ENCODE measurements around the gene KASH5.

The KASH5 gene

DNA sequence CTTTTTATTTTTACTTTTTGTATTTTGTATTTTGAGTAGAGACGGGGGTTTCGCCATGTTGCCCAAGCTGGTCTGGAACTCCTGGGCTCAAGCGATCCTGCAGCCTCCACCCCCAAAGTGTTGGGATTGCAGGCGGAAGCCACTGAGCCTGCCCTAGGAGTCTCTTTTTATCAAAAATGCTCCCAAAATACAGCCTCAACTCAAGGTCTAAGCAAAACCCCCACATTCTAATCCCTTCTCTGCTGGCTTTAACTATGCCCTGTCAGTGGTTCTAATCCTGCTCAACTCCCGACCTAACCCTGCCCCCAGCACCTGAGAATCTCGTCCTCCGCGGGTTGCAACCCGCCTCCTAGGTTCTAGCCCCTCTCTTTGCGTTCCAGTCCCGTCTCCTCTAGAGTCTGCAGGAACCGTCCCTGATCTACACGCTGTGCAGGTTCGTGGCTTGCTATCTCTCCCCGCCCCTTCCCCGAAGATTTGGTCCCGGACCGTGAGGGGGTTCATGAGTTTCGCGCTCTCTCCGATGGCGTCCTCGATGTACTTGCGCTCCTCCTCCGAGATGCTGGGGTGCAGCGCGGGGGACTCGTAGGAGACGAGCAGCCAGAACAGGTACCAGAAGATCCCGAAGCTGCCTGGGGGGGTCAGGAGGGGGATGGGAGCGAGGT is 45.3 kb downstream of the KASH5 start:
- TF ChIP-seq, protein P1, sequence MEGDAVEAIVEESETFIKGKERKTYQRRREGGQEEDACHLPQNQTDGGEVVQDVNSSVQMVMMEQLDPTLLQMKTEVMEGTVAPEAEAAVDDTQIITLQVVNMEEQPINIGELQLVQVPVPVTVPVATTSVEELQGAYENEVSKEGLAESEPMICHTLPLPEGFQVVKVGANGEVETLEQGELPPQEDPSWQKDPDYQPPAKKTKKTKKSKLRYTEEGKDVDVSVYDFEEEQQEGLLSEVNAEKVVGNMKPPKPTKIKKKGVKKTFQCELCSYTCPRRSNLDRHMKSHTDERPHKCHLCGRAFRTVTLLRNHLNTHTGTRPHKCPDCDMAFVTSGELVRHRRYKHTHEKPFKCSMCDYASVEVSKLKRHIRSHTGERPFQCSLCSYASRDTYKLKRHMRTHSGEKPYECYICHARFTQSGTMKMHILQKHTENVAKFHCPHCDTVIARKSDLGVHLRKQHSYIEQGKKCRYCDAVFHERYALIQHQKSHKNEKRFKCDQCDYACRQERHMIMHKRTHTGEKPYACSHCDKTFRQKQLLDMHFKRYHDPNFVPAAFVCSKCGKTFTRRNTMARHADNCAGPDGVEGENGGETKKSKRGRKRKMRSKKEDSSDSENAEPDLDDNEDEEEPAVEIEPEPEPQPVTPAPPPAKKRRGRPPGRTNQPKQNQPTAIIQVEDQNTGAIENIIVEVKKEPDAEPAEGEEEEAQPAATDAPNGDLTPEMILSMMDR (IDR thresholded peaks at IDR 0.05; ENCODE audit: insufficient read depth, low read depth, low read length, missing control alignments): no peak
- DNase-seq (ENCODE audit: low read depth): no peak
- no peak overlapping the region for H3K4me3 ChIP-seq (ENCODE audit: low read length)

DNA sequence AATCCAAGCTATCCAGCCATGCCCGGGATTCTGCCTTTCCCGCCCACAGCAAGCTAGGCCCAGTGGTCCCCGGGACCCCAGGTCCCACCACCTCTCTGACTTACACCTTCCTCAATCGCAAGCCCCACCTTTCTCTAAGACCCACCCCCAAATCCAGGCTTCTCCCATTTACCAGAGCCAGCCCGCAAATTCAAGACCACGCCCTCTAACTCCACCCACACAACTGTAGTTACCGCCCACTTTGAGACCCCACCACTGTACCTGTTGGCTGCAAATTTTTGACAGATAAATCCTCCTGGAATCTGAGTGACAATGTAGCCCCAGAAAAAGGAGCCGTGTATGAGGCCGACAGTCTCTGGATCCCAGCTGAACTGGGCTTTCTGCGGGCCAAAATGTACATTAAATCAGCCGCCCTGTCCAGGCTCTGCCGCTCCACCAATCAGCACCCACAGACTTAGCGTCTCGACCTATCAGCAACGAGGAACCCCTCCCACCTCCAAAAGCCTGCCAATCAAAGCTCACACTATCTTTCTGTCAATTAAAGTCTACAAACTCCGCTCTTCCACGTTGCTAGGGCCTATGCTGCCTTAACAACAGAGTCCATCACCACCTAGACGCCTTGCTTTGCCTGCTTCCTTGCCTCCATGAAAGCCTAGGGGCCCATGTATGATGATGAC is 47.0 kb downstream of the KASH5 start:
- no peak for DNase-seq (ENCODE audit: low read depth)
- TF ChIP-seq, protein P1 (IDR thresholded peaks at IDR 0.05; ENCODE audit: insufficient read depth, low read depth, low read length, missing control alignments): no peak
- H3K4me3 ChIP-seq (ENCODE audit: low read length): no peak overlapping the region

DNA sequence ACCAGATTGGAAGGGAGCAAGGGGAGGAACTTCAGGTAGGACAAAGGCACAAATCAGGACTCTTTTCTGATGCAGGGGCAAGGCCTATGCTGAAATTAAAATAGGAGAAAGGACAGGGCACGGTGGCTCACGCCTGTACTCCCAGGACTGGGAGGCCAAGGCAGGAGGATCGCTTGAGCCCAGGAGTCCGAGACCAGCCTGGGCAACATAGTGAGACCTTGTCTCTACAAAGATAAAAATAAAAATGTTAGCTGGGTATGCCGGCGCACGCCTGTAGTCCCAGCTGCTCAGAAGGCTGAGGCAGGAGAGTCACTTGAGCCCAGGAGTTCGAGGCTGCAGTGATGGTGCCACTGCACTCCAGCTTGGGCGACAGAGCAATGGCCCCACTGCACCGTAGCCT is 47.6 kb downstream of the KASH5 start:
- H3K4me3 ChIP-seq (ENCODE audit: low read length): no peak overlapping the region
- TF ChIP-seq, protein P1 (IDR thresholded peaks at IDR 0.05; ENCODE audit: insufficient read depth, low read depth, low read length, missing control alignments): no peak
- DNase-seq (ENCODE audit: low read depth): no peak

DNA sequence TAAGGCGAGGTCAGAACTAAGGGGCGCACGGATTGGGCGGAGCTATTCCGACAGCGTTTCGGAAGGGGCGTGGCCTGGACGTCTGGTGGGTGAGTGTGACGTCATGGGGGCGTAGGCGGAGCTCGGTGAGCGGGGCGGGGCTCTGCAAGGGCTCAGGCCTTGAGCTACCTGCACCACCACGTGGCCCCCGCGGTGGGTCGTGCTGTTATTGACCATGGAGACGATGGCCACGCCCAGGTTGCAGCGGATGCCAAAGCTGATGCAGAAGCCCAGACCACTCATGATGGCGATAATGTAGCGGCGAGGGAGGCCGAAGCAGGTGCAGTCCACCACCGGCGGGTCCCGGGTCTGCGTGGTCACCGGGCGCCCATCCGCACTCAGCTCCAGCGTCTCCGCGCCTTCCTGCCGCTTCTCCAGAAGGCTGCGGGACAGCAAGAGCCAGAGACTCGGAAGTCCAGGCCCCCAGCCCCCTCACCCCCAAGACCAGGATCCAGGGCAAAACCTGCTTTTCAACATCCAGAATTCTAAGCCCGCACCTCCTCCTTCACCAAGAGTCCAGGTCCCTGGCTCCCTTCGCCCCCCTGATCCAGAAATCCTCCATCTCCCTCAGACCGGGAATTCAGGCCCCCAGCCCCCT is 48.5 kb downstream of the KASH5 start:
- TF ChIP-seq, protein P1 (IDR thresholded peaks at IDR 0.05; ENCODE audit: insufficient read depth, low read depth, low read length, missing control alignments): no peak
- no peak for DNase-seq (ENCODE audit: low read depth)
- H3K4me3 ChIP-seq (ENCODE audit: low read length): no peak overlapping the region

DNA sequence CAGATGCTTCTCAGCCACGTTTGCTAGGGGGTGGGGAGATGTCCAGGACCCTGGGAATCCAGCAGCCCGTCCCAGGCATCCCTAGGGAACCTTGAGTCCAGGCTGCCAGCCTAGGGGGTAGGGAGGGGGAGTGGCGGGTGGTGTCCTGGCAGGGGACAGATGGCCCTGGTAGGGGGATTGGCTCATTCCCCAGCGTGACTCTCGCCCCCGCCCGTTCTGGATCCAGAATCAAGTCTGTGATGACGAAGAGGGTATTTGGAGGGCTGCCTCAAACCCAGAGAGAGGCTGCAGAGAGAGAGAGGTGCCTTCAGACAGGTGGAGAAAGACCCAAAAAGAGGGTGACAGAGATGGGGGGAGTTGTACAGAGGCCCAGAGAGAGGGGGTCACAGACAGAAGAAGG is 49.2 kb downstream of the KASH5 start:
- no peak for DNase-seq (ENCODE audit: low read depth)
- no peak overlapping the region for H3K4me3 ChIP-seq (ENCODE audit: low read length)
- TF ChIP-seq, protein P1 (IDR thresholded peaks at IDR 0.05; ENCODE audit: insufficient read depth, low read depth, low read length, missing control alignments): no peak

DNA sequence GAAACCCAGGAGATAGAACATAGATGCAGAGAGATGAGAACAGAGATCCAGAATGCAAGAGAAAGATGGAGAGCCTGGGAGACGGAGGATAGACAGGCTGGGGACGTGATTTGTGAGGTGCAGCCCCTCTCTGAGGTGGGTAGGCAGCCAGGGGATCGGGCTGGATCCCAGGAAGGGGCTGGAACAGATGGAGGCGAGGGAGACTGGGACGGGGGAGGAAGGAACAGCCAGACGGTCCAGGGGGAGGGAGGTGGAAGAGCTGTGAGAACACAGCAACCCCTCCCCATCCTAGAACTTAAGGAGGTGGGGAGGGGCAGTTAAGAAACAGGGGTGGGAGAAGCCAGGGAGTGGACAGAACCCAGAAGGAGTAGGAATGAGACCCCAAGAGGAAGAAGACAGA is 50.2 kb downstream of the KASH5 start:
- TF ChIP-seq, protein P1 (IDR thresholded peaks at IDR 0.05; ENCODE audit: insufficient read depth, low read depth, low read length, missing control alignments): no peak
- DNase-seq (ENCODE audit: low read depth): no peak
- no peak overlapping the region for H3K4me3 ChIP-seq (ENCODE audit: low read length)

Measured in epithelial cell of esophagus (primary cell).